SK-N-SH treated with all-trans-retinoic acid at 6 μM for 48 hours (cell line): ENCODE results near the gene GARS1.

Experiments used
- CREB5 ChIP-seq: fragments of 250-450 bp; sonication (Bioruptor Pico); IDR thresholded peaks from 2 replicates; pipeline ENCODE4 v1.5.1; 2020; ENCODE audit warnings: low read depth, mild to moderate bottlenecking, moderate library complexity
- ESRRG ChIP-seq: fragments of 250-450 bp; sonication (Bioruptor Pico); IDR thresholded peaks from 2 replicates; pipeline ENCODE4 v1.6.1; 2021; ENCODE audit warnings: mild to moderate bottlenecking
- OSR1 ChIP-seq: fragments of 250-450 bp; sonication (Bioruptor Pico); IDR thresholded peaks from 2 replicates; pipeline ENCODE4 v1.8.0; 2022; ENCODE audit warnings: moderate library complexity, mild to moderate bottlenecking, inconsistent platforms
- PATZ1 ChIP-seq: fragments of 250-450 bp; sonication (Bioruptor Pico); IDR thresholded peaks from 2 replicates; pipeline ENCODE4 v1.8.0; 2020; ENCODE audit warnings: mild to moderate bottlenecking, moderate library complexity, borderline replicate concordance
- RARB ChIP-seq: fragments of 250-450 bp; sonication (Bioruptor Pico); IDR thresholded peaks from 2 replicates; pipeline ENCODE4 v1.8.0; 2021; ENCODE audit warnings: mild to moderate bottlenecking, moderate library complexity
- SNAI2 ChIP-seq: fragments of 250-450 bp; sonication (Bioruptor Pico); IDR thresholded peaks from 2 replicates; pipeline ENCODE4 v1.5.0; 2020; ENCODE audit warnings: mild to moderate bottlenecking, moderate library complexity
- ZFP3 ChIP-seq: fragments of 250-450 bp; sonication (Bioruptor Pico); IDR thresholded peaks from 2 replicates; pipeline ENCODE4 v1.5.0; 2020; ENCODE audit warnings: mild to moderate bottlenecking, moderate library complexity
- ZFP30 ChIP-seq: fragments of 450-650 bp; formaldehyde crosslinking; IDR thresholded peaks from 2 replicates; pipeline ENCODE4 v1.5.0; 2022; ENCODE audit warnings: mild to moderate bottlenecking, moderate library complexity
- ZNF70 ChIP-seq: fragments of 450-650 bp; formaldehyde crosslinking; IDR thresholded peaks from 2 replicates; pipeline ENCODE4 v1.5.0; 2020; ENCODE audit warnings: mild to moderate bottlenecking, moderate library complexity

GRCh38 chr7:30655096-30655970 is 60.7 kb downstream of the GARS1 start:
- TF ChIP-seq PATZ1 (CRISPR knock-in tag): no peak
- TF ChIP-seq SNAI2 (CRISPR knock-in tag): no peak
- no peak for TF ChIP-seq ZNF70 (CRISPR knock-in tag)
- no peak for TF ChIP-seq RARB (CRISPR knock-in tag)
- no peak for TF ChIP-seq ZFP30 (CRISPR knock-in tag)
- TF ChIP-seq OSR1: no peak
- no peak for TF ChIP-seq ZFP3
- TF ChIP-seq CREB5: no peak
- no peak for TF ChIP-seq ESRRG
